Pancreas (tissue), 10 donors: Measurements from ENCODE around the gene ZBP1. TPM values are rescaled to one million over a fixed set of nuclear protein-coding genes. Genes with fewer than 3 reads are reported as not detected.

Source experiments
- ATAC-seq, 4 donors: fragments of 200-7000 bp; cut with Tn5 transposase; one replicate each; pipeline versions ENCODE4 v1.8.0 to v1.9.1; 2020; ENCODE audit warnings: mild to moderate bottlenecking in 4 of 4, moderate library complexity in 4 of 4
- DNase-seq, 6 donors: peaks; one replicate each; pipeline ENCODE4 v3.0.0-alpha.2; 2020
- FAIRE-seq: peaks from 2 replicates; lab custom pipeline; 2012; peaks lifted over from hg19 to GRCh38; lab: Jason Lieb, UNC
- H3K27ac ChIP-seq, 4 donors: fragments of 200-600 bp; sonication (generic); 1 replicate in 3 of 4; 2 replicates in 1 of 4; pipeline versions ENCODE4 v1.5.0 to v1.8.0; 2020
- H3K27me3 ChIP-seq, 4 donors: fragments of 200-600 bp; one replicate each; pipeline ENCODE4 v1.8.0; 2021
- H3K36me3 ChIP-seq, 3 donors: fragments of 200-600 bp; sonication (generic) in 1 of 3; one replicate each; pipeline versions ENCODE4 v1.5.0 to v1.8.0; 2020 to 2021
- H3K4me1 ChIP-seq, 3 donors: fragments of 200-600 bp; one replicate each; pipeline ENCODE4 v1.8.0; 2021
- H3K4me3 ChIP-seq, 4 donors: fragments of 200-600 bp; sonication (generic) in 2 of 4; one replicate each; pipeline versions ENCODE4 v1.5.0 to v1.8.0; 2020 to 2021
- H3K9me3 ChIP-seq, 4 donors: fragments of 200-600 bp; one replicate each; pipeline ENCODE4 v1.8.0; 2021
- WGBS, 2 donors: extraction: QIAGEN DNeasy Blood & Tissue Kit; methylation state at CpG; one replicate each; pipeline ENCODE4 v1.1.7; 2013; 5-methylcytosine and 5-hydroxymethylcytosine counted together
- intact Hi-C, 3 donors: fragments of 100-400 bp; cut with DNase I; formaldehyde crosslinking; loops; one replicate each; pipeline versions ENCODE4 v1.11.1 to v1.14.2; 2022
- polyA plus RNA-seq, 2 donors: library from polyadenylated mRNA; stranded (reverse); fragments of 200-250 nt; gene quantifications; one replicate each; pipeline ENCODE4 v1.2.3, GENCODE V29; 2013
- total RNA-seq, 6 donors: library from RNA; stranded (reverse); fragmentation: NEBNext Ultra II Directional in 4 of 6; extraction: Animal tissue kit (Norgen Biotek cat#: 25700) in 4 of 6; gene quantifications; one replicate each; pipeline versions ENCODE4 v1.2.1 to v1.2.4, GENCODE V29; 2021 to 2023
- TF ChIP-seq, protein P1 (sequence below), 4 donors: fragments of 200-600 bp; sonication (generic) in 3 of 4; IDR thresholded peaks; one replicate each; pipeline versions ENCODE4 v1.5.0 to v1.8.0; 2021; ENCODE audit warnings: antibody characterized with exemption in 4 of 4
- donor health status: healthy with polysubstance abuse.
- donor health status: DM: no; HTN: no; CAD: no; lungs with moderate emphysema.
- donor health status: DM: no; HTN: no; CAD: no.
- donor health status: control.
- donor health status: control.
- donor health status: Bipolar disorder and iron deficiency.
- donor health status: DM: yes; HTN: yes; CAD: no.
- donor health status: DM: no; HTN: no; CAD: no.
- donor health status: DM: no; HTN: no; CAD: no.
- donor health status: DM: yes; HTN: yes; CAD: no.

ZBP1 gene
- total and polyA plus RNA-seq, 8 donors, result 0.09 to 0.90 (median 0.17) TPM; not detected in 3

DNA sequence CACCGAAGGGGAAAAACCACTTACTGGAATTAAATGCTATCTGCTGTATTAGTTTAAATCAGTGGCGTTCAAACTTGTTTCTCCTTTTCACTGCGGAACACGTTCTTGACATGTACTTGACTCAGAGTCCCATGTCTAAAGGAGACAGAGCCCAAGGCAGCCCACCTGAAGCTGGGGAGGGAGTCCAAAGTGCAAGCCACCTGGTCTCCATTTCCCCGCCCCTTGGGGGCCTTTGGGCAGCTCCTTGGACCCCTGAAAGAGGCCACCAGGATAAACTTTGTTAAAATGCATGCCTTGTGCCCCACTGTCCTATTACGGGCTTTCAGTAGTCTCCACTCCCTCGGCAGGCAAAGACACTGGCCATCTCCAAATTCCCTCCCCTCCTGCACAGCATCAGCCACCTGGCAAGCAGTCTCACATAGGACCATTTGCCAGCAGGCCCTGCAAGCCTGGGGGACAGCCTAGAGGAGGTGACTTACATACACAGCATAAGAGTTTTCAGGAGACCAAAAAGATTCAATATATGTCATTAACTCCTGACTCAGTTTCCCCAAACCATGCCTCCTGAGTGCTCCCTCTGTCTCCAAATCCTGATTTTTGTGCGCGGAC lies 52.7 kb downstream of the ZBP1 start:
- no peaks in the 10 kb centered on the region for H3K36me3 ChIP-seq
- no peak overlapping the region for H3K27ac ChIP-seq
- intact Hi-C loops, result no loop called here
- ATAC-seq, result no peak
- H3K4me3 ChIP-seq, result no peak overlapping the region
- no peaks in the 10 kb centered on the region for H3K9me3 ChIP-seq
- 62 to 68% methylated on average over 9 of the region's 9 CpGs for WGBS, 2 donors
- H3K27me3 ChIP-seq, result no peaks in the 10 kb centered on the region
- no peak for FAIRE-seq
- no peaks in the 10 kb centered on the region for H3K4me1 ChIP-seq
- TF ChIP-seq, protein P1, sequence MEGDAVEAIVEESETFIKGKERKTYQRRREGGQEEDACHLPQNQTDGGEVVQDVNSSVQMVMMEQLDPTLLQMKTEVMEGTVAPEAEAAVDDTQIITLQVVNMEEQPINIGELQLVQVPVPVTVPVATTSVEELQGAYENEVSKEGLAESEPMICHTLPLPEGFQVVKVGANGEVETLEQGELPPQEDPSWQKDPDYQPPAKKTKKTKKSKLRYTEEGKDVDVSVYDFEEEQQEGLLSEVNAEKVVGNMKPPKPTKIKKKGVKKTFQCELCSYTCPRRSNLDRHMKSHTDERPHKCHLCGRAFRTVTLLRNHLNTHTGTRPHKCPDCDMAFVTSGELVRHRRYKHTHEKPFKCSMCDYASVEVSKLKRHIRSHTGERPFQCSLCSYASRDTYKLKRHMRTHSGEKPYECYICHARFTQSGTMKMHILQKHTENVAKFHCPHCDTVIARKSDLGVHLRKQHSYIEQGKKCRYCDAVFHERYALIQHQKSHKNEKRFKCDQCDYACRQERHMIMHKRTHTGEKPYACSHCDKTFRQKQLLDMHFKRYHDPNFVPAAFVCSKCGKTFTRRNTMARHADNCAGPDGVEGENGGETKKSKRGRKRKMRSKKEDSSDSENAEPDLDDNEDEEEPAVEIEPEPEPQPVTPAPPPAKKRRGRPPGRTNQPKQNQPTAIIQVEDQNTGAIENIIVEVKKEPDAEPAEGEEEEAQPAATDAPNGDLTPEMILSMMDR (IDR thresholded peaks at IDR 0.05), result no peak
- DNase-seq, result no peak

DNA sequence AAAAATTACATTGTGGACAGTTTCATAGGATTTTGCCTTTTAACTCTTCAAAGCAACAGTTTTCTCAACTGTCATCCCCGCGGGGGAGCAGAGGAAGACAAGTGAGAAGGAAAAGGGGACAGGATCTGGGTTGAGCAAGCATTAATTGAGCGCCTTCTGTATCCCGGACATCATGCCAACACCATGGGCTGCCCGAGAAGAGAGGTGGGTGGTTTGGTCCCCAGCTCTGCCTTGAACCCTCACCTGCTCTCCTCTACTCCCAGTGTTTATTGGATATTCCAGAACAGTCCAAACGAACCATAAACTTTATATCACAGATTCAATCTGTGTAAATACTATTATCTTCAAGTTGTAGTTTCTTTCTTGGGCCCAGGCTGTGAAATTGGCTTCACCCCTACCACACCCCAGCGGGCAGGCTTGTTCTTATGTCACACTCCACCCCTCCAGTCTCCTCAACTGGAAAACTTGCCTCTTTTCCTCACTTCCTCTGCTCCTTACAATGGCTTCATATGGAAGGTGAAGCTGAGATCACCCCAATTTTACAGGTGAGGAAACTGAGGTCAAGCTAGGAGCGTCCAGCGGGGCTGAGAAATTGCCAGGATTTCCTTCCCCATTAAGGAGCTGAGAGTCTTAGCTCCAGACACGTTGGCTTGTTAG lies 53.3 kb downstream of the ZBP1 start:
- H3K9me3 ChIP-seq, result no peaks in the 10 kb centered on the region
- H3K27me3 ChIP-seq, result no peaks in the 10 kb centered on the region
- no peak for ATAC-seq
- WGBS, 2 donors, result 62 to 69% methylated on average over 10 of the region's 10 CpGs
- intact Hi-C loops, result no loop called here
- TF ChIP-seq, protein P1 (IDR thresholded peaks at IDR 0.05), result no peak
- no peaks in the 10 kb centered on the region for H3K36me3 ChIP-seq
- DNase-seq, result no peak
- no peaks in the 10 kb centered on the region for H3K4me1 ChIP-seq
- FAIRE-seq, result no peak
- no peak overlapping the region for H3K27ac ChIP-seq
- H3K4me3 ChIP-seq, result no peak overlapping the region

DNA sequence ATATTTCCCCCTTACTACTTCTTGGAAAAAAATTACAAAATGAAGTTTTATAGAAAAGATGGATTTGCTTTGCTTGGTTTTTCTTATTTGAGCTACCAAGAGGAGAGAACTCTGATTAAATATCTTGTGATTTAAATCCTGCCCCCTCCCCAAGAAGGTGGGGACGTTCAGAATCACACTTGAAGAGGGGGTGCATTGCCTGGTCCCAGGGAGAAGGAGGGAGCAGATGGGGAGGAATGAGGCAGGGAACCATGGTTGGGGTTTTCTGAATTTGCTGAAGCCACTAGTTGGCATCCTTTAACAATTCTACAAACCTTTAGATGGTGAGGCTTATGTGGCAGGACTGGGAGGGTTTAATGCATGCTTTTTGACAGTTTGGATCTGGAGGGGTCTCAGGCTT lies 53.8 kb downstream of the ZBP1 start:
- no peak for ATAC-seq
- Histone ChIP-seq H3K4me3 (no peak overlapping the region), H3K36me3 (no peaks in the 10 kb centered on the region), H3K27me3 (no peaks in the 10 kb centered on the region), H3K27ac (no peak overlapping the region), H3K9me3 (no peaks in the 10 kb centered on the region), H3K4me1 (peaks cover under 1 to 3% (median 3%) of the 10 kb centered on the region in 3 donors)
- FAIRE-seq, result no peak
- TF ChIP-seq, protein P1 (IDR thresholded peaks at IDR 0.05), result no peak
- WGBS, 2 donors, result 24 to 25% methylated on average over 1 of the region's 1 CpG
- no peak for DNase-seq
- intact Hi-C loops, result no loop called here

DNA sequence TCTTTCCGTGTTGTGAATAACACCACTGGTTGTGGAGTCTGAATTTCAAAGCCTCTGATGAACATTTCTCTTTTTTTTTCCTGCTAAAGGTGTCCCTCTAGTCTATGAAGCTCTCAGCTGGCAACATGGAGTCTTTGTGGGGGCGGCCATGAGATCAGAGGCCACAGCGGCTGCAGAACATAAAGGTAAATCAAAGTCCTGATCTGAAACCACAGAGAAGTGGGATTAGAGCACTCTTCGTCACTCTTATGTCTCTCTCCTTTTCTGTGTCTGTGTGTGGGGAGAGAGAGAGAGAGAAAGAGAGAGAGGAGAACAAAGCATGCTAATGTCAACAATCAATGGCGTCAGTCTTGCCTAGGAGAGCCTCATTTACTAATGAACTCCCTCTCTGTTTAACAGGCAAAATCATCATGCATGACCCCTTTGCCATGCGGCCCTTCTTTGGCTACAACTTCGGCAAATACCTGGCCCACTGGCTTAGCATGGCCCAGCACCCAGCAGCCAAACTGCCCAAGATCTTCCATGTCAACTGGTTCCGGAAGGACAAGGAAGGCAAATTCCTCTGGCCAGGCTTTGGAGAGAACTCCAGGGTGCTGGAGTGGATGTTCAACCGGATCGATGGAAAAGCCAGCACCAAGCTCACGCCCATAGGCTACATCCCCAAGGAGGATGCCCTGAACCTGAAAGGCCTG lies 55.1 kb downstream of the ZBP1 start:
- no peak for DNase-seq
- Histone ChIP-seq H3K4me1 (peaks cover 7 to 14% (median 9%) of the 10 kb centered on the region in 3 donors), H3K9me3 (no peaks in the 10 kb centered on the region), H3K27me3 (no peaks in the 10 kb centered on the region), H3K4me3 (no peak overlapping the region), H3K36me3 (no peaks in the 10 kb centered on the region), H3K27ac (no peak overlapping the region)
- whole genome bisulfite sequencing, 2 donors, result 74 to 82% methylated on average over 11 of the region's 11 CpGs
- no peak for ATAC-seq
- no peak for FAIRE-seq
- TF ChIP-seq, protein P1 (IDR thresholded peaks at IDR 0.05), result no peak
- intact Hi-C loops, result no loop called here
